Urothelium cell line (cell line): ENCODE measurements around the gene SHISA9.
"Not testable (repeated sequence)": the region's sequence is repeated elsewhere in the genome, so short reads cannot be mapped to it uniquely, and the experiment has no call there.

ENCODE experiments used
- DNase-seq: peaks from one replicate; pipeline ENCODE4 v3.0.0; 2011; ENCODE audit warnings: low spot score, mixed read lengths
- FAIRE-seq: peaks from 2 replicates; lab custom pipeline; 2011; peaks lifted over from hg19 to GRCh38; lab: Jason Lieb, UNC

Gene SHISA9

DNA sequence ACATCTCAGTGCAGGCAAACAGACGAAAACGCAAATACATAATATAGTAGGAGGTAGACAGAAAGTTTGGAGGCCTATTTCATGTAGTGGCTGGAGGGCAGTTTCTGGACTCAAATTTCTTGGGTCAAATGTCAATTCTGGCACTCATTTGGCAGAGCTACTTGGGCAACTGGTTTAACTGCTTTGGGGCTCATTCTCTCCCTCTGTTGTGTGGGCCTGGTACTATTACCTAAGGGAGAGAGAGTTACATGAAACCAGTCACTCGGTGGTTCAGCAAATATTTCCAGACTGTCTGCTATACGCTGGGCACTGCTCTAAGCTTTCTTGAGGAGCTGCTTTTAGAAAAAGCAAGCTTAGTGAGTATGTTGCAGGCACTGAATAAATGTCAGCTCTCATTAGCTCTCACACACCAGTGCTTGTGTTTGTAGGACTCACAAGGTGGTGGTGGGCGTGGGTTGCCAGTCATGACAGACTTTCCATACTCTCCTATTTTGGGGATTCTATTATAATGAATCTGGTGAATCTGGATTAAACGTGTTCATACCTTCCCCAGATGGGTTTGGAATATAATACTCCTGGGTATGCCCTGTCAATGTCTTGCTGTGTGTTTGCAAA, 1.8 kb upstream of the SHISA9 start:
- FAIRE-seq (no peak), DNase-seq (no peak)

DNA sequence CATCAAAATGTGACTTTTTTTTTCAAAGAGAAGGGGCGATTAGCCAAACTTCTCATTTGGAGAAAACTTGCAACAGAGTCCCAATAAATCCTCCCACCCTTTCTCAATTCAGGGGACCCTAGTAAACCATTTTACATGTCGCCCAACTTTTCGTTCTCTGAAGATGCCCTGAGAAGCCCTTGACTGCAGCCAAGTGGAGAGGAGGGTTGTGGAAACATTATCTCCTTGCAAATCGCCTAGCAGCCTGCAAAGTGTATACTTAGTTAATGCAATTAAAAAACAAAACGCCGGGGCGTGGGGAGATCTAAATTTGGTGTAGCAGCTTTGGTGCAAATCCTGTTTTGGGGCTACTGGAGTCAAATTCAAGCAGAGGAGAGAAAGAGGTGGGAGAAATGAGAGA, 1.2 kb upstream of the SHISA9 start:
- no peak for DNase-seq

DNA sequence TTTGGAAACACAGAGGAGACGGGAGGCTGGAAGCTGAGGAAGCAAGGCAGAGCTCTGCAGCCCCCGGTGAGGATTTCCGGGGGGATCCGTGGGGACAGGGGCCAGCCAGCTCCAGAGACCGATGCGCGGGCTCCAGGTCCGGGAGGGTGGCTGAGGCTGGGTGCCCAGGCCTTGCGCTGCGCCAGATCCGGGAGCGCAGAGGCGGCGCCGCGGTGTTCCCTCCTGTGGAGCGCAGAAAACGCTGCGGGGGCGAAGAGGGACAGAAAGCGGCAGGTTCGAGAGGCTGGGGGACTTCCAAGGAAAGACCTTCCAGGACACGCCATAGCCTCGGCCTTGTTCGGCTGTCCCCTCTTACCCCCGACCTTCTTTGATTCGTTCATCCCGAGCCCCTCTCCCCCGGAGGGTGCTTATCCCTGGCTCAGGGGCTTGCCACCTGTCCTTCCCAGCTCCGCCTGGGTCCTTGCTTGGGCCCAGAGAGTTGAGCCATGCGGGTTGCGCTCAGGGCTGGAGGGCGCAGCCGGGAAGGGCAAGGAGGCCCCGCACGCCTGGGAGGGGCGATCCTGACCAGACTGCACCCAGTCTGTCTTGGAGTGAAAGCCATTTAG, 697 bp upstream of the SHISA9 start:
- no peak for DNase-seq
- no peak for FAIRE-seq

More for the DNA sequence above, 1.2 kb upstream of the SHISA9 start:
- FAIRE-seq: no peak

DNA sequence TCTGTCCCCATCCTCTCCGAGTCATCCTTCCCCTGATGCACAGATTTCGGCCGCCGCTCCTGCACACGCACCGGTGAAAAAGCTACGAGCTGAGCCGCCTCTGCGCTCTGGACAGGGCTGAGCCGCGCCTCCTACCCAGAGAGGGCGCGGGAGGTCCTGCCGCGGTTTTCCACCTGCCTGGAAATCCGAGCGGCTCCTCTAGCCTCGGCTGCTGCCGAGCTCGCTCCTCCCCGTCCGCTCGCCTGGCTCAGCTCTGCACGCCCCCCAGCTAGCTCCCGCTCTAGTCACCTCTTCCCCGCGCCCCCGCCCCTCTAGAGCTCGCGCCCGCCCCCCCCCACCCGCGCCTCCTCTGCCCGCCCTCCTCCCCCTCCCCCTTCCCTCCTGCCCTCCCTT, 198 bp upstream of the SHISA9 start:
- DNase-seq (peak; percentile 44), FAIRE-seq (no peak)

DNA sequence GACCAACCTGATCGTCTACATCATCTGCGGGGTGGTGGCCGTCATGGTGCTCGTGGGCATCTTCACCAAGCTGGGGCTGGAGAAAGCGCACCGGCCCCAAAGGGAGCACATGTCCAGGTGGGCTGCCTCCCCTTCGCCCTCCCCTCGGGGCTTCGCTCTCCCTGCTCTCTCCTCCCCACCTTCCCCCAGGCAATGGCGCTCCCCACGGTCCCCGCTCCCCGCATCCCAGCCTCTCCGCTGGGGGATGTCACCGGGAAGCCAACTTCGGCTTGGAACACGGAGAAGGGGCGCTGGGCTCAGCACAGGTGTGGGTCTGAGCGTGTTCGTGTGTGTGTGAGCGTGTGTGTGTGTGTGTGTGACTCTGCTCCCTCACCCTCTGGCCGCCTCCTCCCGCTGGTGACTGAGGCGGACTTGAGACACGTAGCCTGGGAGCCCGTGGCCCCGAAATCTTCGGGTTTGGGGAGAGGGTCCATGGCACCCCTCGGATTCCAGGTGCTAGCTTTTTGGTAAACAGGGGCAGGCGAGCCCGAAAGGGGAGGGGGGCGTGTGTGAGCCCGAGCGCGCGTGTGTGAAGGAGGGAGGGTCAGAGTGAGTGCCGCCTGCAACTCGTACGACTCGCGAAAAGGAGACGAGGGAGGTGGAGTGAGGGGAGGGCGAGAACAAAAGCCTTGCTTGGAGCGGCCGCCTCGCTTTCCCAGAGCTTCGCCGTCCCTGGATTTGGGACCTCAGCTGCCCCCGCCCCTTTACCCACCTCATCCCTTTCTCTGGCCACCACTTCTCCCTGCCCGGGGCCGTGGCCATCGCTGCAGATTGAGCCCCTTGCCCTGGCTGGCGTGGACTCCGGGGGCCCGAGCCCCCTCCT, 1.3 kb downstream of the SHISA9 start:
- DNase-seq (peak; percentile 39), FAIRE-seq (peak; percentile 83)

DNA sequence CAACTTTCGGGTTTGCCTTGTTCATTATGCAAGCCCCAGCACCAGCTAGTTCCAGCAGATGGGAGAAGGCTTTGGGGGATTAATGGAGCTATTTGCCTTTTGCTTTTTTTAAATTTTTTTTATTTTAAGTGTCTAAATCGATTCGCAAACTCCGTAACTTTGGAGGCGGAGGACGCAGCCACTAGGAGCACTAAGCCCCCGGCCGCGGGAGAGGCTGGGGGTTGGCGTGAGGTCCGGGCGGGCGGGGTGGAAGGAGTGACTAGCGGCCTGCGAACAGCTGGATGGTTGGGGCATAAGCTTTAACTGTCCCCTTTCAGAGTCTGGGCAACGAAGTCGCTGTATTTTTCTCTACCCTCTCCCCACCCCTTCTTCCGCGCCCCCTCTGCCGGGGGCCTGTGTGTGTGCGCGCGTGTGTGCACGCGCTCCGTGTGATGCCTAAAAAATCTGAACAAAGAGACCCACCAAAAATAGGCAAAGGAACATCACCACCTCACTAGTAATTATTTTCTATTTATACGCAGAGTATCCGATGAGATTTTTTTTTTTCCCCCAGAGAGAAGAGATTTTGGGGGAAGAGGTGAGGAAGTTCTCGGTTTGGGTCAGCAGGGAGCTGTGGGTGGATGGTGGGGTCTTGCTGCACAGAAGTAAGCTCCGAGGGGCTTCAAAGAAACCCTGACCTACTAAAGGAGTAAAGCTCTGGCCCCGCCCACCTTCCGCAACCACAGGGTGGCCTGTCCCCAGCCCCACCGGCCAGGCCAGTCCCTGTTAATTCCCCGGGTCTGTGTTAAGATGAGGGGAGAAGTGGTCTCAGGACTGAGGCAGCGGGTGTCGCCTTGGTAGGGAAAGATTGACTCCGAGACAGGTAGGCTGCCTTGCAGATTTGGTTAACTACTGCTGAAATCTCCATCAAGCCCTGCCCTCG, 2.3 kb downstream of the SHISA9 start:
- FAIRE-seq: no peak
- no peak for DNase-seq

DNA sequence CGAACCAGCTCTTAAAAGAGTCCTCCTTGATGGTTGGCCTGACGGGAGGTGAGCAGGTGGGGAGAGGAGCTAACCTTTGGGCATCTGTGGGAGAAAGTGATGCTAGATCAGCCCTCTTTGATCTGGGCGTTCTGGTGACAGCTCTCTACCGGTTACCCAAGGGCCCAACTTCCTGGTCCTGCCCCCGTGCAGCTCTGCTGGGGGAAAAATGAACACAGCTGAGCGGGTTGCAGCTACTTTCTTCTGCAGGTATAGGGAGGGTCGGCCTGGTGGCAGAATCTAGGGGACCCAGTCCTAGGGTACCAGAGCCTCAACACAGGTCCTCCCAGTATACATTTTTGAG, 2.9 kb downstream of the SHISA9 start:
- FAIRE-seq (no peak), DNase-seq (no peak)

DNA sequence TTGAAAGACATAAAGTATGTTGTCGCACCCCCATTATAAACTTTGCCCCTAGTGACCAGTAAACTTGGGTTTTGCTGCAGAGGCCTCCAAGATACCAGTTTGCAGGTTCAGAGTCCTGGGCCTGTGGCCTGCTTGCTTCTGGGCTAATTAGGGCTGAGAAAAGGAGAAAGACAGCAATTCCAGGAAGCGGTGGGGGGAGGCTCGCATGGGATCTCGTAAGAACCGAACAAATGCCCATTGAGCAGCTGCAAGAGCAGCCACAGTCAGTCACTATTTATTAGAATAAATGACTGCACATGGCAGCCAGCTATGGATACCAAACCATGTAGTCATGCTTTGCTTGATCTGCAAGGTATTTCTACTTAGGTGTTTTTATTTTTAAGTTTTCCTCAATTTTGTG, 4.9 kb downstream of the SHISA9 start:
- DNase-seq: no peak
- FAIRE-seq: no peak

DNA sequence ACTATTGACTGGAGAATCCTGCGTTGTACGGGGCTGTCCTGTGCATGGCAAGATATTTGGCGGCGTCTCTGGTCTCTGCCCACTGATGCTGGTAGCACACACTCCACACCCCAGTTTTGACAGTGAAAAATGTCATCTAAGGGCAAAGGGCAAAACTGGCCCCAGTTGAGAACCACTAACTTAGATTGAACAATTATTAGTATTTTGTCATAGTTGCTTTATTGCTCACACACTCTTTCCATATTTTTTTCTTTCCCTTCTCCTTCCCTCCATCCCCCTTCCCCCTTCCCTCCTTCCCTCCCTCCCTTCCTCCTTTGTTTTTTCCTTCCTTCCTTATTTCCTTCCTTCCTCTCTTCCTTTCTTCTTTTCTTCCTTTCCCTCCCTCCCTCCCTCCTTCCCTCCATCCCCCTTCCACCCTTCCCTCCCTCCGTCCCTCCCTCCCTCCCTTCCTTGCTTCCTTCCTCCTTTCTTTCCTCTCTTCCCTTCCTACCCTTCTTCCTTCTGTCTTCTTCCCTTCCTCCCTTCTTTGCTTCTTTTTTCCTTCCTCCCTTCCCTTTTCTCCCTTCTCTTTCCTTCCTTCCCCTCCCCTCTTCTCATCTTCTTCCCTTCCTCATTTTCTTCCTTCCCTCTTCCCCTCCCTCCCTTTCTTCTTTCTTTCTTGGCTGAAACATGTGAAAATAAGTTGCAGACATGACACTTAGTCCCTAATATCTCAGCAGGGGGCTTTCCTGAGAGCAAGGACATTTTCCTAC, 5.5 kb downstream of the SHISA9 start:
- DNase-seq (no peak), FAIRE-seq (no peak)

DNA sequence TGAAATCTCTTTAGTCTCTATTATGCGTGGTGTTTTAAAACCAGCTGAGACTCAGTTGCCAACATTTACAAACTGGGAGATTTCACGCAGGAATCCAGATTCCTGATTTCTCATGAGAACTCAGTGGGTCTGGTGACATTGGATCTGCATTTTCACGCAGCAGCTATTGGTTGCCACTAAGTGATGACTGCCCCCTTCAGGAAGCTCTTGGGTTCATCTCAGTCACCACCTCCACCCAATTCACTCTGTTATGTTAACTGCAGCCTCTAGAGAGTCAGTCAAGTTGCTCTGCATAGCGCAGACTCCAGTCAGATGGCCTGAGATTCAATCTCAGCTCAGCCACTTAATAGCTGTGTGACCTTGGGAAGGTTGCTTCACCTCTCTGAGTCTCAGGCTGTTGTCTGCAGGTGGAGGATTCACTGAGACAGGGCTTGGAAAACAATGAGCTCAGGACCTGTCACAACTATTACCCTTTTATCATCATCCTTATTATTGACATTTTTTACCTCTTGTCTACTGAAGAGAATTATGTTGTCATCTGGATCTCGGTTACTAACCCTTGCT, 6.4 kb downstream of the SHISA9 start:
- FAIRE-seq (no peak), DNase-seq (no peak)

DNA sequence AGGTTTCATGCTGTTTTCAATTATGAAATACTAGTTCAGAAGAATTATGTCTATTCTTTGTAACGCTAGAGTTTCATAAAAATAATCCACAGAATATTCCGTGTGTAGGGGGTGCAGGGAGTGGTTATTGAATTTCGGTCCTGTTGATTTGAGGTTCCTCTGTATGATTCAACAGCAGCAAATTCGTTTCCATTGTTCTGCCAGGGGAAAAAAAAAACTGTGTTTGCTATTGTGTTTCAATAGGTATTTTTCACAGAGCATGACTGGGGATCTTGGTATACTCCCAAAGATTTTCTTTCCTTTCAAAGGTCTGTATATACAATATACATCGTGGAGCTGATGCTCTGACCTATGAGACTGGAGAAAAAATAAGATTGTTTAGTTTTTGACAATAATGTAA, 15.8 kb downstream of the SHISA9 start:
- no peak for FAIRE-seq
- DNase-seq: no peak

DNA sequence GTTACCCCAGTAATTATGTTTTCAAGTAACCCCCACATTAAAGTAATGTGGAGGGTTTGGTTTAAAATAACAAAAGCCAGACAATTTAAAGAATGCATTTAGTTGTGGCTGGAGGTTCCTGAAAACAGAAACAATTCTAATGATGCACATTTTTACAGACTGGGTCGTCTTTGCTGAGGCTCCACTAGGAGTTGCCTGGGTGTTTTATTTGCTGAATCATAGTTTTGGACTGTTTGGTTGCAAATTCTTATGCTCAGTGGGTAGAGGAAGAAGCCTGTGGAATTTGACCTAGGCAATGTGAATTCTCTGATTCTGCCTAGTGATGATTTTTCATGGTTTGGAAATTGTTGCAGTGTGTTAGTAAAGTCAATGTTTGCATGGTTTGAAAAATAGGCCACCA, 16.3 kb downstream of the SHISA9 start:
- DNase-seq (peak; percentile 54), FAIRE-seq (no peak)

DNA sequence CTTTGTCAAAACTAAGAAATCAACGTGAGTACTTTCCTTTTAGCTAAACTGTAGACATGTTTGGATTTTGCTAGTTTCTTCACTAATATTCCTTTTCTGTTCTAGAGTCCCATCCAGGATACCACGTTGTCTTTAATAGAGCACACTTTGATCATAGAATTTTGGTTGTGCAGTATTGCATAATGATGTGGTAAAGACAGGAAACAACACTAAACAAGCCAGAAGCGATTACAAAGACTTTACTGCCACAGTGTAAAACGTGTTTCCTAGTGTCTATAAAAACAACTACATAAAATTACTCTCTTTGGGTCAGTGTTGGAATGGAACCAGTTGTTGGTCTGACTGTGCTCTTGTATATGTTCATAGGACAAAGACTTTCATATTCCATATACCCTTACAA, 19.3 kb downstream of the SHISA9 start:
- DNase-seq: no peak
- no peak for FAIRE-seq

DNA sequence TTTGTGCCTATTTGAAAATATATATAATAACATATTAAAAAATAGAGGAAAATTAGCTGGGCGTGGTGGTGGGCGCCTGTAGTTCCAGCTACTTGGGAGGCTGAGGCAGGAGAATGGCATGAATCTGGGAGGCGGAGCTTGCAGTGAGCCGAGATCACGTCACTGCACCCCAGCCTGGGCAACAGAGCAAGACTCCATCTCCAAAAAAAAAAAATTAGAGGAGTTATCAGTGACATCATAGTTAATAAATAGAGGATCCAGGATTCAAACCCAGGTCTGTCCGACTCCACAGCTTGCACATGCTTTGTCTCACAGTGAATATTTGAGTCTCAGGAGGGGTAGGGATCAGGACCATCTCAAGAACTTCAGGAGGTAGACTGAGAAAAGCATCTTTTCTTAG, 22.2 kb downstream of the SHISA9 start:
- not testable (repeated sequence) for FAIRE-seq

DNA sequence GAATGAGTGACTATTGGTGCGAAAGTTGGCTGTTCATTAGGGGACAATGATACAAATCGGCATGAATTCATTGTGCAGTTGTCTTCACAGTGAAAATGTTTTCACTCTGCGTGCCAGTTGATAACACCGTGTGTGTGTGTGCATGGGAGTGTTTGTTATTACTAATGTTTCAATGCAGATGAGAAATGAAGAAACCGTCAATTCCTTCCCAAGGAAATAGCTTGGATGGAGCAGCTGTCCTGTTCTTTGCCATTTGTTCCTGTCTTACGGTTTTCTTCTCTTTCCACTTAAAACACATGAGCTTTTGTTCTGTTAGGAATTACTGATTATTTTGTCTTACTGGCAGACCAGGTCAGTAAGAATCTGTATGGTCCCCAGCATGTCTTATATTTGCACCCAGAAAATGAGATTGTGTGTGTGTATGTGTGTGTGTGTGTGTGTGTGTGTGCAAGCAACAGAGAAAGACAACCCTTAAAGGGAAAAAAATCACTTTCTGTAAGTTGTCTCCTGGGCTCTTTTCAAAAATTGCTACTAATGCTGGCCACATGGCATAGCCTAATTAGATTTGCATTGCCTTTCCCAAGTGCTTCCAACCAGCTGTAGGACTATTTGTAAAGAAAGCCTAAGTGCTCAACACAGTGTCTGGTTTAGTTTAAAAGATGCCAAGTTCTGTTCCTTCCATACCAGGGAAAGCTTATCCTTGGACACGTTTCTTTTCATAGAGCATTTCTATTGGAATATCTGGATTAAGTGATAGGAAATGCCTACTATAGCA, 23.8 kb downstream of the SHISA9 start:
- FAIRE-seq (no peak), DNase-seq (no peak)

More for the DNA sequence above, 22.2 kb downstream of the SHISA9 start:
- not testable (repeated sequence) for DNase-seq

DNA sequence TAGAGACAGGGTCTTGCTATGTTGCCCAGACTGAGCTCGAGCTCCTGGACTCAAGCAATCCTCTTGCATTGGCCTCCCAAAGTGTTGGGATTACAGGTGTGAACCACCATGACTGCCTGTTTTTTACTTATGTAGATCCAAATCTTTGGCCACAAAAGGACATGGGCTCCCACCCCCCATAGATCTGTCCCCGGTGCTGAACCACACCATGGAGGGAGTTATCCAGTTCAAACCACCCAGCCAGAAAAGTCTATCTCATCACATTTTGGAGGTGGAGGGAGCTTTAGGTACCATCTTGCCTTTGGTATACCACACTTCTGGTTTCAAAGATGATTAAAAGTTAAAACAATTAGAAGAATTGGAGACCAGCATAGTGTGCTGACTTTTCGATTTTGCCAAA, 26.2 kb downstream of the SHISA9 start:
- DNase-seq (peak; percentile 17), FAIRE-seq (no peak)

DNA sequence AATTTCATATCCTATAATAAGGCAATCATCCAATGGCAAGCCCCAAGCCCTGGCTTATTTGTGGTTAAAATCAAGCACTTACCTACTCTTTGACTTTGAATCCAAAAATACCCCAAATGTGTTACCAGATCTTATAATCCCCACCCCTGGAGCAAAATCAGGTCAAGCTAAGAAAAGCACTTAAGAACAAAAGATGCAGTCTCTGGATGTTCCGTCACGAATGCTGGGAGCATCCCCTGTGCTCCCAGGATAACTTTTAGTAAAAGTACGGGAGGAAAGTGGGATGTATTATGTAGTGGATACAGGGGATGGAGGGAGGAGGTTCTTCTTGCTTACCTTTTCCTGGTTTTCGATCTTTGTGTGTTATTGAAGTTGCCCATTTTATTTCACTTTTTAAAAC, 29.5 kb downstream of the SHISA9 start:
- FAIRE-seq: no peak
- DNase-seq: no peak

DNA sequence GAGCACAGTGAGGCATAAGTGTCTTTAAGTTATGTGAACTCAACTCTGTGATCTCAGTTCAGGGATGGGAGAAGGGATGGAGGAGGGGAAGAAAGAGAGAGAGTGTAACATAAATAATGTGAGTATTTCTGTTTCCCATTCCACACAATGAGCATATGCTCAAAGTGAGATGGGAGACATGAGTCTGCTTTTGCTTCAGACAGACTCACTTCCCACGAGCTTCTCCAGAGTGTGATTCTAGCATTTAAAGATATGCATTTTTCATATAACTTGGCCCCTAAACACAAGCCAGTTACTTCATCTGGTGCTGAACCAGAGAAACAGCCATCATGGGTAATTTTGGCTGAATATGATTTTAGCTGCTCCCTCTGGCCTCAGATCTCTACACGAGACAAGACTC, 35.0 kb downstream of the SHISA9 start:
- FAIRE-seq (no peak), DNase-seq (no peak)

DNA sequence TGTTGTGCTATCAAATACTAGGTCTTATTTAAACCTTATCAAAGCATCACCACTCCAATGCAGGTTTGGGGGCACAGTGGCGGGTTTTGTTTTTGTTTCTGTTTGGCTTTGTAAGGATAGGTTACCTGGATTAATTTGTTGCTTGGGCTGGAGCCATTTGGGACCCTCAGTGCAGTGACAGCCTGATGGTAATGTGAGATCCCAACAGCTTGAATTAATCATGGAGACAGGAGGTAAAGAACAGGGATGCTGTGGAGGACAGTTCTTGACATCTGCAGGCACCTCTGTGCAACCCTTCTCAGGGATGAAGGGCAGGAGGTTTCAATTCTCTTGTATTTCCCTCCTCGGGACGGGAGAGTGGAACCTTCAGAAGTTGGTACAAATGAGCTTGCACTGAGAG, 40.5 kb downstream of the SHISA9 start:
- no peak for FAIRE-seq
- DNase-seq: no peak
